ENCODE measurements around the gene TTLL6.

The TTLL6 gene

DNA sequence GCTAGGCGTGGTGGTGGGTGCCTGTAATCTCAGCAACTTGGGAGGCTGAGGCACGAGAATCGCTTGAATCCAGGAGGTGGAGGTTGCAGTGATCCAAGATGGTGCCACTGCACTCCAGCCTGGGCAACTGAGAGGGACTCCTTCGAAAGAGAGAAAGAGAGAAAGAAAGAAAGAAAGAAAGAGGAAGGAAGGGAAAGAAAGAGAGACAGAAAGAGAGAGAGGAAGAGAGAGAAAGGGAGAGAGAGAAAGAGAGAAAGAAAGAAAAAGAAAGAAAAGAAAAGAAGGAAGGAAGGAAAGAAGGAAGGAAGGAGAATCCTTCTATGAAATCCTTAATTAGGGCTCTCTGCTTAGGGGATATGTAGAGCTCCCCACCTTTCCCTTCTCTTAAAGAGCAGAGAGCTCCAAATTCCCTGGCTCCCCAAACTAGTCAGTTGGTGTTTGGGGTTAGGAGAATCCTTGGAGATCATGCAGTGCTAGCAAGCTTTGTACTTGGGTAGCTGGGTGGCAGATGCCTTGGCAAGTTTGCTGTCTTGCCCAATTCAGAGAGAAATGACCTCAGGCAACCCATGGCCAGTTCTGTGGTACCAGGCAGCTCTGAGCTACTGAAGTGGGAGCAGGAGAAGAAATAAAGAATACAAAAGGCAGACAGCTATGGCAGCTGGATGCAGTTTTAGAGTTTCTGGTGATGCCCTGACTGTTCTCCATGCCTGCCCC is 79.5 kb downstream of the TTLL6 start:
- no peak for DNase-seq (ENCODE audit: low spot score)

GRCh38 chr17:48735062-48735351 is 82.0 kb downstream of the TTLL6 start:
- DNase-seq (ENCODE audit: low spot score) = no peak

- DNase-seq (ENCODE audit: low spot score) = no peak
Measured at GRCh38 chr17:48734333-48735061, 82.5 kb downstream of the TTLL6 start.

GRCh38 chr17:48733632-48734328 is 83.2 kb downstream of the TTLL6 start:
- no peak for DNase-seq (ENCODE audit: low spot score)

- no peak for DNase-seq (ENCODE audit: low spot score)
Measured at GRCh38 chr17:48732688-48733629, 84.1 kb downstream of the TTLL6 start.

DNA sequence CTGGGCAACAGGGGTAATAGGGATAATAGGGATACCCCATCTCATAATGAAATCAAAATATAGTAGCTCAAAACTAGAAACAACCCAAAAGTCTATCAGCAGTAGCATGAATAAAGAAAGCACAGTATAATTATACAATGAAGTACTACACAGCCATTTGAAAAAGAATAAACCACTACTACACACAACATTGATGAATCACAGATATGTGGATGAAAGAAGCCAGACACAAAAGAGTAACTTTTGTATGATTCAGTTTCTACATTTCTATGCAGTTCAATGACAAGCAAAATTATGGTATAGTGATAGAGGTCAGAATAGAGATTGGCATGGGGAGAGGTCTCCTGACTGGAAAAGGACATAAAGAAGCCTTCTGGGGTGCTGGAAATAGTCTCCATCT is 85.7 kb downstream of the TTLL6 start:
- DNase-seq (ENCODE audit: low spot score) = no peak

DNA sequence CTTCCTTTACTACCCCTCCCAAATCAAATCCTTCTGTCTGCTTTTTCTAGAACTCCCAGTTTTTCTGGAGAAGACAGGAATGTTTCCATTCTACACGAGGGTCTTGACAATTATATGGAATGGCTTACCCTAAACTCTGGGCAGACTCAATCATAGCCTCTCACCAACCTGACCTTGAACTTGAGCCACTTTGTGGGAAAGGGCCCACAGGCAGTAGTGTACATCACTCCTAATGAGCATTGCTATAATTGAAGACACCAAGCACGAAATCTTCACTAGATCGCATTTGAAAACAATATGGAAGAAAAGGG is 86.8 kb downstream of the TTLL6 start:
- DNase-seq (ENCODE audit: low spot score) = no peak

- DNase-seq (ENCODE audit: low spot score) = no peak
Measured at GRCh38 chr17:48729335-48730239, 87.4 kb downstream of the TTLL6 start.

GRCh38 chr17:48728232-48729231 is 88.5 kb downstream of the TTLL6 start, which contains the start of gene HOXB13:
HOXB13 (minus strand) TSS chr17:48728750; CDS start chr17:48728593, 157 bp downstream.
- peak; percentile 59 for DNase-seq (ENCODE audit: low spot score)

GRCh38 chr17:48727415-48728175 is 89.4 kb downstream of the TTLL6 start:
- no peak for DNase-seq (ENCODE audit: low spot score)

DNA sequence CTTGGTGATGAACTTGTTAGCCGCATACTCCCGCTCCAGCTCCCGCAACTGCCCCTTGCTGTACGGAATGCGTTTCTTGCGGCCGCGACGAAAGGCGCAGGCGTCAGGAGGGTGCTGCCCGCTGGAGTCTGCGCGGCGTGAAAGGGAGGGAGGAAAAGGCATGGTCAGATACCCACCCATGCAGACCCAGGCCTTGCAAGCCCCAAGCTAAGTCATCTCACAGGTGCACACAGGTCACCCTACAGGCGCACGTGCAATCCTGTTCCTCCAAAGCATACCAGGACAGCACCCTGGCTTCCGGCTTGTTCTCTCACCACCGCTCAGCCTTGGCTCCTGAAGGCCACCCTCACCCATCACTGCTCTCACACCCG is 90.1 kb downstream of the TTLL6 start:
- DNase-seq (ENCODE audit: low spot score) = no peak

DNA sequence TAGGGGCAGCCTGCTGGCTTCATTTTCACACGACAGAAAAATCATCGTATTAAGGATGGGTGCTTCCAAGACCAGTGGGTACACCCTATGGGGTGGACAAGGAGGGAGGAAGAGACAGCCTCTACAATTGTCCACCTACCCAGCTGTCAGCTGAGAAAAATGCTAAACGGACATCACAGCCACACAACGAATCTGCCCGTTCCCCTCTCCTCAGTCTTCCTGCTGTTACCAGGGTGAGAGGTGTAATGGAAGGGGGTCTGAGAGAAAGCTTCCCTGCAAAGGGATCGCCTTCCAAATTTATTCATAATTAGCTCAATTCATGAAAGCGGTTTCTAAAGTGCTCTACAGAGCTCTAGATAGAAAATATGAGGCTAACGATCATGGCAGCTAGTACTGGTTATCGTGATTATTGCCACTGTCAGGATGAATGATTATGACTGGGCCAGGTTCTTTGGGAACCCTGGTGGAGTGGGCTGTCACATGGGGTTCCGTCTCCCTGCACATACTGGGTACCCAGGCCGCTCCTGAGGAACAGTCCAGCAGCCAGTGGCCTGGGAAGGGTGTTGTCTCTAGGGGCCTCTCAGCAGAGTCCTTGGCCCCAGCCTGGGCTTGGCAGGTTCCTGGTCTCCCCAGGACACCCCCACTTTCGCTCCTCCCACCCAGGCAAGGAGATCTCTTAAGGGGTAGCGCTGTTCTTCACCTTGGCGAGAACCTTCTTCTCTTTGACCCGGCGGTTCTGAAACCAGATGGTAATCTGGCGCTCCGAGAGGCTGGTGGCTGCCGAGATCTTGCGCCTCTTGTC is 90.7 kb downstream of the TTLL6 start:
- DNase-seq (ENCODE audit: low spot score) = no peak

- no peak for DNase-seq (ENCODE audit: low spot score)
Measured at GRCh38 chr17:48725288-48726064, 91.6 kb downstream of the TTLL6 start.

DNA sequence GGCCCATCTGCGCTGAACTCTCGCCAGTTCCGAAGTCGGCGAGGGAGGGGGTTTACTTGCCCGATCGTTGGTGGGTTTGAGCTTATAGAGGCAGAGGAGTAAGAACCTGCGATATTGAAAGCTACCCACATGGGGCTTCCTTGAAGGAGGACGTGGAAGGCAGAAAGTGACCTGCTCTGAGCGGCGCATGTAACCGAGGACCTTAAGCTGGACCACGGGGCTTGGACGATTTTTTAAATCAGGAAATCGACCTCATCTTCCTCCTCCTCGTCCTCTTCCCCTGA is 92.1 kb downstream of the TTLL6 start:
- DNase-seq (ENCODE audit: low spot score) = no peak

DNA sequence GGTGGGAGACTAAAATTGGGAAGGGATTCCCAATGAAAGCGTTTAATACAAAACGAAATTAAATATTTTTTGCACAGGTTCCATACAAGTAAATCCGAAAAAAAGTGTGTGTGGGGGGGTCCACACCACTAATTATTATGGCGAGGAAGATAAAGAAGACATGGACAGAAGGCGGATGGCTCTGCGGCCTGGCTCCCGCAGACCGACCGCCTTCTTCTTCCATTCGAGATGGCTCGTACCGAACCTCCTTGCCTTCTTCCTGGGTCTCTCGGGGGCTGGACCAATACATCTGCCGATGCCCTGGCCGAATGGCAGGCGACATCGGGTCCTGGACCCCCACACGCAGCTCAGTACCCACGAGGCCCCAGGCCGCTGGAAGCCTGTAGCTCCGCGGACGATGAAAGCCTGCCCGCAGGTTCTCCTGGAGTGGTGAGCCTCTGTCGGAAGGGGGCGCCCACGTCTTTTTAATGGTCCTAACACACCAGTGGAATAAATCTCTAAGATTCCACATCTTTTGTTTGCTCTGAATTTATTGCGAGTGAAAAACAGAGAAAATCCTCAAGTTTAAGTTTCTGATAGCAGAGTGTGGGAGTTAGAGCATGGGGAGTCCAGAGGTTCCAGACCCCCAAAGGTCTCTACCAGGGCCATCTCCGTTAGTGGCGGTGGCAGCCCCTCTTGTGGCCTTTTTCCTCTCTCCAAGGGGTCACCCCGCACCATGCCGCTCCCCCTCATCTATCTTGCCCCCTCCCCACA is 92.6 kb downstream of the TTLL6 start:
- peak; percentile 57 for DNase-seq (ENCODE audit: low spot score)

- DNase-seq (ENCODE audit: low spot score) = no peak
Measured at GRCh38 chr17:48723423-48724250, 93.4 kb downstream of the TTLL6 start.
